ENCODE data around the gene PKP2.

- no peak for TF ChIP-seq CTCF (IDR thresholded peaks at IDR 0.05; ENCODE audit: low read depth, low read length)
- TF ChIP-seq, protein P1, sequence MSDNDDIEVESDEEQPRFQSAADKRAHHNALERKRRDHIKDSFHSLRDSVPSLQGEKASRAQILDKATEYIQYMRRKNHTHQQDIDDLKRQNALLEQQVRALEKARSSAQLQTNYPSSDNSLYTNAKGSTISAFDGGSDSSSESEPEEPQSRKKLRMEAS (IDR thresholded peaks at IDR 0.05; ENCODE audit: low read depth, low read length), result no peak
- no peak for TF ChIP-seq POLR2A (IDR thresholded peaks at IDR 0.05; ENCODE audit: extremely low read depth, insufficient read length)
- TF ChIP-seq MYC (IDR thresholded peaks at IDR 0.05; ENCODE audit: low read depth, low read length), result no peak
Observed at GRCh38 chr12:32864731-32865130, 31.8 kb downstream of the PKP2 start.
